Endometrial microvascular endothelial cells (primary cell): ENCODE data around the gene MAN2A2. TPM values are rescaled to one million over a fixed set of nuclear protein-coding genes. Genes with fewer than 3 reads are reported as not detected.
"Not testable (repeated sequence)": the region's sequence is repeated elsewhere in the genome, so short reads cannot be mapped to it uniquely, and the experiment has no call there.

Experiments
- in situ Hi-C: cut with HindIII; loops from 2 replicates; pipeline ENCODE4 v1.10.0; 2017; ENCODE audit warnings: low sequenced_read_pairs, low pct_unique_long_range_greater_than_20kb; ENCODE audit errors: inconsistent ontology term
- total RNA-seq: library from RNA; depleted of rRNA; stranded (reverse); fragments of >200 nt; gene quantifications from one replicate; pipeline ENCODE4 v1.2.3, GENCODE V29; 2015; ENCODE audit errors: inconsistent ontology term

Gene MAN2A2
- total RNA-seq, 1 donor from 2014 or later: 25.9 TPM

DNA sequence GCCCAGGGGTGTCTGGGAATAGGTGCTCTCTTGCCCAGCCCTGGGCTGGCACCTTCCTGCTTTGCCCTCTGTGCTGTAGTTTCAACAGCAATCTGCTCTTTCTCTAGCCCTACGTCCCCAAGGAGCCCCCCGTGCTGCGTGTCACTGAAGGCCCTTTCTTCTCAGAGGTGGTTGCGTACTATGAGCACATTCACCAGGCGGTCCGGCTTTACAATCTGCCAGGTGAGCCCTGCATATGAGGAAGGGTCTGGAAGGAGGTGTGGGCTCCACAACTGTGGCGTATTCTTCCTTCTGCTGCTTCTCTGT lies 9.6 kb downstream of the MAN2A2 start:
- in situ Hi-C loops: no loop called here

DNA sequence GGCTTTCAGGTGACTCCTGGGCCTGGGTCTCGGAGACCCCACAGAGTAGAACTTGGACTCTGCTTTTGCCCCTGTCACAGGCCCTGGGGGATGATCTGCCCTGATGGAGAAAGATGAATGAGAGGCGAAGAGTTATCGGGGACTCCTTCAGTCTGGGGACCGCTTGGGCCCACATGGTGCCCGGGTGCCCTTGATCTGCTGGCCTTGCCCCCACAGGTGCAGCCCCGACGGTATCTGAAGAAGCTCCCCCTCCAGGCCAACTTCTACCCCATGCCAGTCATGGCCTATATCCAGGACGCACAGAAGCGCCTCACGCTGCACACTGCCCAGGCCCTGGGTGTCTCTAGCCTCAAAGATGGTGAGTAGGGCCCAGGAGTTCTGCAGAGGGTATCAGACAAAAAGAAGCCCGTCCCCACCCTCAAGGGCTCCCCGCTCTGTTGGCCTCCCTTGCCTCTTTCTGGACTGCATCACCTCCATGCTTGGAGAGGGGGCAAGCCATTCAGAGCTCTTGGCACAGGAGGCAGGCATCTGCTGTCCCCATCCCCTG lies 10.4 kb downstream of the MAN2A2 start:
- in situ Hi-C loops: no loop called here

DNA sequence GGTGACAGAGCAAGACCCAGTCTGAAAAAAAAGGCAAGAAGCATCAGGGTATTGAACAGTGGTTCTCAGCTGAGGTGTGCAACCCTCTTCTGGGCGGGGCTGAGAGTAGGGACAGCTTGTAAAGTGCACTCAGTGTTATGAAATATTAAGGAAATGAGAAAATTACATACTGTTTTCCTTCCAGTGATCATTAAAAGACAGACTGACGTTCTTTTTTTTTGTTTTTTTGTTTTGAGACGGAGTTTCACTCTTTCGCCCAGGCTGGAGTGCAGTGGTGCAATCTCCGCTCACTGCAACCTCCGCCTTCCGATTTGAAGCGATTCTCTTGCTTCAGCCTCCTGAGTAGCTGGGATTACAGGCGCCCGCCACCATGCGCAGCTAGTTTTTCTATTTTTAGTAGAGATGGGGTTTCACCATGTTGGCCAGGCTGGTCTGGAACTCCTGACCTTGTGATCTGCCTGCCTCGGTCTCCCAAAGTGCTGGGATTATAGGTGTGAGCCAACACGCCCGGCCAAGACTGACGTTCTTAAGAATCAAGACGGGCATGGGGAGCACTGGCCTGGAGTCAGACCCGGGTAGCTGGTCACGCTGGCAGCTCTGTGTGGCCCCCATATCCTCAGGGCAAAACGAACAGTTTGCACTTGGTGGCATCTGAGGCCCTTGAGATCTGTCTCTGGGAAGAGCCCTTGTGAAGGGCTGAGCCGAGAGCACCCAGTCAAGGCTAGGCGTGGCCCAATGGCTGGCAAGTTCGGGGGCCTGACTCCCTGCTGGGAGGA lies 11.4 kb downstream of the MAN2A2 start:
- in situ Hi-C loops: no loop called here

DNA sequence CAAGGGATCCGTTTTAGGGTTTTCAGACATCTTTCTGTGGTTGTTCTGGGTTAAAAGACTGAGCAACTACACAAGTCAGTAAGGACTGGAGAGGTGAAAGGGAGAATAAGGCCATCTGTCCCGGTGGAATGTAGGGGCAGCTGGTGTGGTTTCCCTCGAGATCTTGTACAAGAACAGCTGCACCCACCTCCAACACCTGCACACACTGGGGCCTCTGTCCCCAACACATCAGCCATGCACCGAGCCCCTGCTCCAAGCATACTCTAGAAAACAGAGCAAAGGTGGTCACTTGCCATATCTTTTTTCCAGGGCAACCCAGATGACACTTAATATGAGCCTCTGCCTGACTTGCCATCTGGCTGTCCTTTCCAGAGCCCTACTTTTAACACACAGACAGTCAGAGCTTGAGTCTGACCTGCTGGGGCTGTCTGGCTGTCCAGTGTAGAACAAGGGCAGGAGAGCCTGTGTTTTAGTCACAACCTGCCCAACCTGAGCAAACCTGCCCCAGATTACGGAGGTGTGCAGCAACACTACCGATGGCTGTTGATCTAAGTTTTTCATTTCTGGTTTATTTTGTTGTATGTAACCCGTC lies 12.2 kb downstream of the MAN2A2 start:
- in situ Hi-C loops: no loop called here

DNA sequence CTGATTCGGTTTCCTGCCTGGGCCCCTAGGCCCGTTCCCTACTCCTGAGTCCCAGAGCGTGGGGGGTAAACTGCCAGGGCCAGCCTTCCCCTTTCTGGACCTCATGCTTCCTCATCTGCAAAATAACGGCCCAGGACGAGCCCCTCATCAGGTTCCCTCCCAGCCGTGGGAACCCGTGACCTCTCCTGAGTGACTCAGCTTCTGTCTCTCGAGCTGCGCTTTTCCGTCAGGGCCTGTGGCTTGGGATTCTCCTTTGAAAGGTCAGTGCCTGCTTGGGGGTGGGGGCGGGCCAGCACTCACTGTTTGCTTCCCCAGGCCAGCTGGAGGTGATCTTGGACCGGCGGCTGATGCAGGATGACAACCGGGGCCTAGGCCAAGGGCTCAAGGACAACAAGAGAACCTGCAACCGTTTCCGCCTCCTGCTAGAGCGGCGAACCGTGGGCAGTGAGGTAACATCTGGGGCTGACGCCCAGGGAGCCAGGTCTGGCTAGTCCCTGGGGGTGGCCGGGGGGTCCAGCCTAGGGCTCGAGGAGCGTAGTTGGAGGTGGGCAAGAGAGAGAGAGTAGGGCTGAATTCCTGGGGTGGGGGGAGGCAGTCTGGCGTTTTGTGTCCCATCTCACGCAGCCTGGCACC lies 12.8 kb downstream of the MAN2A2 start:
- in situ Hi-C loops: no loop called here

DNA sequence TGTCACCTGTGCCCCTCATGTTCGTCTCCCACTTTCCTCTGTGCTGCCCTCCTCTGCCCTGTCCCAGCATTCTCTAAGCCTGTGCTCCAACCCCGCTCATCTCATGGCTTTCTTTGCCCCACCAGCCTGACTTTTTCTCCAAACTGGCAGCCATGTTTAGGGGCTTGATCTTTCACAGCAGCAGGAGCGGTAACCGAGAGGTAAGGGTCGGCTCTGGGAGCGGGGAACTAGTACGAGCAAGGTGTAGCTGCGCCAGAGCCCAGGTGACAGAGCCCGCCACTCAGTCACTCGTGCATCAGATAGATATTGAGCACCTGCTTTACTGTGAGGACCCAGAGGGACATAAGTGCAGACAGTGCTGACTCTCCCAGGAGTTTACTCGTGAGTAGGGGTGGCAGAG lies 13.4 kb downstream of the MAN2A2 start:
- in situ Hi-C loops: no loop called here

DNA sequence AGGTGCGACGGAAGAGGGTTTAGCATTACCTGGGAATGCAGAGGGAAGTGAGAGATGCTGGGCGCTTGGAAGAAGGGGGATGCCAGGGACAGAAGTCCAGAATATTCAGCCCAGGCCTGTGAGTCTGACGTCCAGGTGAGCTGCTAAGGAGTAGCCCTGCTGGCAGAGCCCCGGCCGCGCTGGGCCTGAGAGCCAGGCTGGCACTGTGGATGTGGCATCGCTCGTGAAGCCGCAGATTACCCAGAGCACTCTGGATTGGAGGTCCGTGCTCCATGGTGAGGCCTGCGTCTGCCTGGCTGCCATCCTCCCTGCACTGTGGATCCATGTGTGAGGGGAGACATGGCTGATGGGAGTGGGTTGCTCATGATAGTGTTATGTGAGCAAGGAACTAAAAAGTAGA lies 14.5 kb downstream of the MAN2A2 start:
- in situ Hi-C loops: no loop called here

DNA sequence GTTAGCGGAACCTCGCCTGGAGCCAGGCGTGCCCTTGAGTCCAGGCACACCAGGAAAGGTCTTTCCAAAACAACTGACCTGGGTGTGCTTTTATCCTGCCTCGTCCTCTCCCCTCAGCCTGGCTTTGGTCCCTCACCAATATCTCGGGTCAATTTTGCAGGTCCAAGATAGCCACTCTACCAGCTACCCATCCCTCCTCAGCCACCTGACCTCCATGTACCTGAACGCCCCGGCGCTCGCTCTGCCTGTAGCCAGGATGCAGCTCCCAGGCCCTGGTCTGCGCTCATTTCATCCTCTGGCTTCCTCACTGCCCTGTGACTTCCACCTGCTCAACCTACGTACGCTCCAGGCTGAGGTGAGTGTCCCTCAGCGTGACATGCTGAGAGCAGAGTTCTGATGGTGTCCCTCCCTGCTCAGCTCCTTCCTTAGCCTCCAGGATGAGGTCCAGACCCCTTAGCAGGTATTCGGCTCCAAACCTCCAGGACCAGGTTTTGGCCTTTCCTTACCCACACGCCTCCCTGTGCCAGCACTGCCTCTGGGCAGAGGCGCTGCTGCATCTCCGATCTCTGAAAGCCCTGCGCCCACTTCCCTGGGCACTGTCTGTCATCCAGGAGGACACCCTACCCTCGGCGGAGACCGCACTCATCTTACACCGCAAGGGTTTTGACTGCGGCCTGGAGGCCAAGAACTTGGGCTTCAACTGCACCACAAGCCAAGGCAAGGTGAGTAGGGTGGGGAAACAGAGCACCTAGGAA lies 15.1 kb downstream of the MAN2A2 start:
- in situ Hi-C loops: no loop called here

DNA sequence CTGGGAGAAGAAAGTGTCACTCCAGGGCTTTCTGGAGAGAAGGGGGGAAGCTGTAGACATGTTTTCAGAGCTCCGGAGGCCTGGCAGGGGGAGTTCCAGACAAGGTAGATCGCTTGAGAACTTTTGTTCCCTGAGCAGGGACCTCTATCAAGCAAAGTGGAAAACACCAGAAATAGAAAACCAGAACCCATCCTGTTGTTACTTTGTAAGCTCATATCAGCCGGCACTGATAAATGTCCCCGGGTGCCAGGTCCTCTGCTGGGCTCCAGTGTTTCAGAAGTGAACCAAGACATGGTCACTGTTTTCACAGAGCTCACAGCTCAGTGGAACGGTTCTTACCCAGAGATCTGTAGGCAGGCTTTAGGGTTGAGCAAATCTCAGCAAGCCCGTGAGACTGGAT lies 15.7 kb downstream of the MAN2A2 start:
- in situ Hi-C loops: no loop called here

DNA sequence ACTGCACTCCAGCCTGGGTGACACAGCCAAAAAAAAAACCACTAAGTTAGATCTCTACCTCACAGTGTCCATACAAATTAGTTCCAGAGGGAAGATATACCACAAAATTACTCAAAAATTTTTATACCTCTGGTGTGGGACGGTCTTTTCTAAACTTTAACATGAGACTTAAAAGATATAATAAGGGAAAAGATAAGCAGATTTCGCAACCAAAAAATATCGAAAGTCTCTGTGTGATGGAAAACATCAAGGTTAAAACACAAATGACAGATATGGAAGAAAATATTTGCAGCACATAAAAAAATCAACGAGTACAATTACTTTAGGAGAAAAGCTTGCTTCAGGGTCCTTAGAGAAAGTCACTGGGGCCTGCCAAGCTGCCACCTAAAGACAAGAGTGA lies 18.8 kb downstream of the MAN2A2 start:
- in situ Hi-C loops: no loop called here

DNA sequence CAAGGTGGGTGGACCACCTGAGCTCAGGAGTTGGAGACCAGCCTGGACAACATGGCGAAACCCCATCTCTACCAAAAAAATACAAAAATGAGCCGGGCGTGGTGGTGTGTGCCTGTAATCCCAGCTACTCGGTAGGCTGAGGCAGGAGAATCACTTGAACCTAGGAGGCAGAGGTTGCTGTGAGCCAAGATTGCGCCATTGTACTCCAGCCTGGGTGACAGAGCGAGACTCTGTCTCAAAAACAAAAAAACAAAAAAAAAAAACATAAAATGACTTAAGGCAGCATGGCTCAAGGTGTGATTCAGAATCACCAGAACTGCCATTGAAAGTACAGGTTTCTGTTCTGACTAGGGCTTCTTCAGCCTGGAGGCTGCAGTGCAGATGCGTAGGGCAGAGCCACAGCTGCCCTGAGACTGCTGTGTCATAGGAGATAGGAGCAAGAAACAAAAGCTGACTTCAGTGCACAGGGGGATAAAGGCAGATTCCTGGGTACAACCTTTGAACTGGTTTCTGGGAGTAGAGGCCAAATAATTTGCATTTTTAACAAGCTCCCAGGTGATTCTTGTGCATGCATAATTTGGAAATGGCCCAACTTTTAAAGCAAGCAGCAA lies 19.7 kb downstream of the MAN2A2 start:
- in situ Hi-C loops: not testable (repeated sequence)

DNA sequence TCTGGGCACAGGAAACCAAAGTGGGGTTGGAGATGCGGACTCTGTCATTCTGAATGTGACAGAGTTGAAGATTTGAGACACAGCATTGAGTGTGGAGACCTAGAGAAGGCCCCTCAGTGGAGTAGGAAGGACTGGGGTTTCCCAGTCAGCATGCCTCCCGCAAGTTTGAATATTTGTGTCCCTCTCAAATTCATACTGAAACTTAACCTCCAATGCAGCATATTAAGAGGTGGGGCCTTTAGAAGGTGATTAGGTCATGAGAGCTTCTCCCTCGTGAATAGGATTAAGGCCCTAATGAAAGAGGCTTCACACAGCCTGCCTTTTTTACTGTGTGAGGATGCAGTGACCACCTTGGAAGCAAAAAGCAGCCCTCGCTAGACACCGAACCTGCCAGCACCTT lies 21.3 kb downstream of the MAN2A2 start:
- in situ Hi-C loops: no loop called here

DNA sequence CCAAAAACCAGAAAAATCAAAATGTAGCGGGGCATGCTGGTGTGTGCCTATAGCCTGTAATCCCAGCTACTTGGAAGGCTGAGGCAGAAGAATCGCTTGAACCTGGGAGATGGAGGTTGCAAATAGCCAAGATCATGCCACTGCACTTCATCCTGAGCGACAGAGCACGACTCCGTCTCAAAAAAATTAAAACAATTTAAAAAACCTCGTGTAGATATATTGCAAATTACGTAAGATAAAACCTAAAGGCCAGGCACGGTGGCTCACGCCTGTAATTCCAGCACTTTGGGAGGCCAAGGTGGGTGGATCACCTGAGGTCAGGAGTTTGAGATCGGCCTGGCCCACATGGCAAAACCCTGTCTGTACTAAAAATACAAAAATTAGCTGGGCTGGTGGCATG lies 23.7 kb downstream of the MAN2A2 start:
- in situ Hi-C loops: not testable (repeated sequence)

DNA sequence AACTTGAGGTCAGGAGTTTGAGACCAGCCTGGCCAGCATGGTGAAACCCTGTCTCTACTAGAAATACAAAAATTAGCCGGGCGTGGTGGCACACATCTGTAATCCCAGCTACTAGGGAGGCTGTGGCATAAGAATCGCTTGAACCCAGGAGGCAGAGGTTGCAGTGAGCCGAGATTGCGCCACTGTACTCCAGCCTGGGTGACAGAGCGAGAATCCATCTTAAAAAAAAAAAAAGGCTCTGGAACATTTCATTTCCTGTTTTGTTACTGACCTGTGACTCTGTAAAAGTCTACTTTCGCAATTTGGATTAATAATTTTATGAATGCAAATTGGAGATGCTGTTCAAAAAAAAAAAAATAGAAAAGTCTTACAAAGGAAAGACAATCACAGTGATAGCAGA lies 25.0 kb downstream of the MAN2A2 start:
- in situ Hi-C loops: not testable (repeated sequence)

DNA sequence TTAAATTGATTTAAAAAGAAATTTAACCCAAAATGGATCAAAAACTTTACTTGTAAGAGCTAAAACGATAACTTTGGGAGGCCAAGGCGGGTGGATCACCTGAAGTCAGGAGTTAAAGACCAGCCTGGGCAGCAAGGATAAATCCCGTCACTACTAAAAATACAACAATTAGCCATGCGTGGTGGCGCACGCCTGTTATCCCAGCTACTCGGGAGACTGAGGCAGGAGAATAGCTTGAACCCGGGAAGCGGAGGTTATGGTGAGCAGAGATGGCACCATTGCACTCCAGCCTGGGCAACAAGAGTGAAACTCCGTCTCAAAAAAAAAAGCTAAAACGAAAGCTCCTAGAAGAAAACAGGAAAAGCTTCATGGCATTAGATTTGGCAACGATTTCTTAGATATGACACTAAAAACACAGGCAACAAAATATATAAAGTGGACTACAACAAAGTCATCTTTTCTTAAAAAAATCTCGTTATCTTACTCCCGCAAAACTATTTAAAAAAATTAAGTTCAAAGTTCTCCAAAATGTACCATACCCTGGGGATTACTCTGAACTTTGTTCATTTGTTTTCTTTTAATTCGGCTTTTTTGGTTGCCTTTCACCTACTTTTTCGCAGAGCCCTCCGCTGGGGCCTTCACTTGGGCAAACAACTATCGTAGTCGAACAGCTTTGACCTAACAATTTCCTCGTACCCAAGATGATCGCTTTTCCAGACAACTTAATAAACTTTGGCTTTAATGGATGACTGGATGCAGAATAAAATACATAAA lies 26.3 kb downstream of the MAN2A2 start:
- in situ Hi-C loops: no loop called here

DNA sequence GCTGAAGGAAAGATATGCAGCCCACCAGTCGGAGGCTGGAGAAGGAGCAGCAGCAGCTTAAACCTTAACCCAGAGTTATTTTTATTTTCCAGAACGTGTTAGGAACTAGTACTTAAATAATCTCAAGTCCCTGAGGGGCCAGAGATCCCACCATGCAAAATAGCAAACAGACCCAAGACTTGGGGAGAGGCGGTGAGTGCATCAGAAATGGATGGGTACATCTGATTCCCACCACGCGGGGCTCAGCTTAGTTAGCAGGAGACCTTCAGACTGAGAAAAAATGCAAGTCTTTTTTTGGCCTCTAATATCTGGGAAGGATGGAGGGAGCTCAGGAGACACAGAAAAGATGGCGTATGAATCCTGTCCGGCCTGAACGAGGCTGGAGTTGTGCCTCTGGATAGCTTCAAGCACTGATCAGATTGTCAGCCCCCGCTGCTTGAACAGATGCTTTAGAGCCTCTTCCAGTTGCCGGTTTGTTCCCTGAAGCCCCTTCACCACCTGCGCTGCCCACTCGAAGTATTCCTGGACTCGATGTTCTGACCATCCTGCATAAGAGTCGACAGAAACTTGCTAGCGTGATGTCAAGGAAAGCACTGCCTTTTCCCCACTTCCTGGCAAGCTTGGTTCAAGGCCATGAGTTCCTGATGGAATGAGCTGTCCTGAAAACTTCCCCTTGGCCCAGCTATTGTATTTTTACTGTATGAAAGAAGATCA lies 27.9 kb downstream of the MAN2A2 start:
- in situ Hi-C loops: no loop called here

DNA sequence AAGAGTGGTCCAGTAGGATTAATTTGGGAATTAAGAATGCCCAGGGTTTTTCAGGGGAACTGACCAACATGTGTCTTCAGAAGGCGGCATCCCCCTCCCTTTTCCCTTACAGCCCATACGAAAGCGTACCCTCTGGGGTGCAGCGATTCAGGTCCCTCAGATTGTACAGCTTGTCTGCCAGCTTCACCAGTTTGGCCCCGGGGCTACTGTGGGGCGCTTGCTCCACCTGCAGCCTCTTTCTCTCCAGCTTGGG lies 28.4 kb downstream of the MAN2A2 start:
- in situ Hi-C loops: no loop called here
